ENCODE results near the gene DDX47. TPM values are rescaled to one million over a fixed set of nuclear protein-coding genes. Genes with fewer than 3 reads are reported as not detected.

DDX47 gene
- total RNA-seq, 2 donors from 2014 or later, result 36.1 to 45.0 TPM

DNA sequence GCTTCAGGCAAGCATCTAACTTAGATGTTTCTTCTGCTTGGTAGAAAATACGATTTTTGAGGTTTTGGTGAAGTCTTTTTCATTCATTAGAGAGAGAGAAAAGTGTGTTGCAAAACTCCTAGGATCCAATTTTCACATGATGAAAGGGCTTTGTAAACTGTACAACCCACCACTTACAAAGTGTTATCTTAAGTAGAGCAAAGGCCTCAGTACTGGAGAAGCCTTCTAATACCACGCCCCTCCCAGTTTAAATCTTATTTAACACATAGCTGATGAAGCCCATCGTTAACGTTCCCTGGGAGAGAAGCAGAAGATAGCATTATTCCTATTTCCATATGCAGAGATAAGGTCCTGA lies 26.8 kb upstream of the DDX47 start:
- DNase-seq, result no peak
- H3K4me3 ChIP-seq, result peak overlapping the region; percentile 62
- TF ChIP-seq, protein P1, sequence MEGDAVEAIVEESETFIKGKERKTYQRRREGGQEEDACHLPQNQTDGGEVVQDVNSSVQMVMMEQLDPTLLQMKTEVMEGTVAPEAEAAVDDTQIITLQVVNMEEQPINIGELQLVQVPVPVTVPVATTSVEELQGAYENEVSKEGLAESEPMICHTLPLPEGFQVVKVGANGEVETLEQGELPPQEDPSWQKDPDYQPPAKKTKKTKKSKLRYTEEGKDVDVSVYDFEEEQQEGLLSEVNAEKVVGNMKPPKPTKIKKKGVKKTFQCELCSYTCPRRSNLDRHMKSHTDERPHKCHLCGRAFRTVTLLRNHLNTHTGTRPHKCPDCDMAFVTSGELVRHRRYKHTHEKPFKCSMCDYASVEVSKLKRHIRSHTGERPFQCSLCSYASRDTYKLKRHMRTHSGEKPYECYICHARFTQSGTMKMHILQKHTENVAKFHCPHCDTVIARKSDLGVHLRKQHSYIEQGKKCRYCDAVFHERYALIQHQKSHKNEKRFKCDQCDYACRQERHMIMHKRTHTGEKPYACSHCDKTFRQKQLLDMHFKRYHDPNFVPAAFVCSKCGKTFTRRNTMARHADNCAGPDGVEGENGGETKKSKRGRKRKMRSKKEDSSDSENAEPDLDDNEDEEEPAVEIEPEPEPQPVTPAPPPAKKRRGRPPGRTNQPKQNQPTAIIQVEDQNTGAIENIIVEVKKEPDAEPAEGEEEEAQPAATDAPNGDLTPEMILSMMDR (IDR thresholded peaks at IDR 0.05), result no peak
- peak overlapping the region; percentile 89 for H3K27ac ChIP-seq
- peaks cover 6% of the 10 kb centered on the region for H3K4me1 ChIP-seq
- intact Hi-C loops (cut with DNase I), result loop anchor here (5.0 kb wide), 1 partner anchor 196 kb away; no protein-coding TSS in a partner anchor
- H3K36me3 ChIP-seq, result no peaks in the 10 kb centered on the region
- no peaks in the 10 kb centered on the region for H3K27me3 ChIP-seq
- no peaks in the 10 kb centered on the region for H3K9me3 ChIP-seq
- peak overlapping the region; percentile 87 to 92 for H3K9ac ChIP-seq (ENCODE audit: low read depth in 2 of 2, low read length in 2 of 2)

DNA sequence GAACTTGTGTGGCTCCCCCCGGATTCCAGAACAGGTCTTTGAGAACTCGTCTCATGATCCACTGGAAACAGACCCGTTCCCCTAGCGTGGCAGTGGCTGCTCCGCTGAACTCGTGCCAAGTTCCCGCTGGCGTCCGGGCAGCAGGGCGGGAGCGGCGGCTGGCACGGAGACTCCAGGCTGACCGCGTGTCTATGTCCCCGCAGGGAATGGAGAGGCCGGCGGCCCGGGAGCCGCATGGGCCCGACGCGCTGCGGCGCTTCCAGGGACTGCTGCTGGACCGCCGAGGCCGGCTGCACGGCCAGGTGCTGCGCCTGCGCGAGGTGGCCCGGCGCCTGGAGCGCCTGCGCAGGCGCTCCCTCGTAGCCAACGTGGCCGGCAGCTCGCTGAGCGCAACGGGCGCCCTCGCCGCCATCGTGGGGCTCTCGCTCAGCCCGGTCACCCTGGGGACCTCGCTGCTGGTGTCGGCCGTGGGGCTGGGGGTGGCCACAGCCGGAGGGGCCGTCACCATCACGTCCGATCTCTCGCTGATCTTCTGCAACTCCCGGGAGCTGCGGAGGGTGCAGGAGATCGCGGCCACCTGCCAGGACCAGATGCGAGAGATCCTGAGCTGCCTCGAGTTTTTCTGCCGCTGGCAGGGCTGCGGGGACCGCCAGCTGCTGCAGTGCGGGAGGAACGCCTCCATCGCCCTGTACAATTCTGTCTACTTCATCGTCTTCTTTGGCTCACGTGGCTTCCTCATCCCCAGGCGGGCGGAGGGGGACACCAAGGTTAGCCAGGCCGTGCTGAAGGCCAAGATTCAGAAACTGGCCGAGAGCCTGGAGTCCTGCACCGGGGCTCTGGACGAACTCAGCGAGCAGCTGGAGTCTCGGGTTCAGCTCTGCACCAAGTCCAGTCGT lies 26.2 kb upstream of the DDX47 start:
- peak; percentile 71 for DNase-seq
- Histone ChIP-seq H3K36me3 (no peaks in the 10 kb centered on the region), H3K27ac (peak overlapping the region; percentile 89), H3K9ac (ENCODE audit: low read depth in 2 of 2, low read length in 2 of 2) (peak overlapping the region; percentile 87 to 92), H3K27me3 (no peaks in the 10 kb centered on the region), H3K4me3 (peak overlapping the region; percentile 62), H3K4me1 (peaks cover 6% of the 10 kb centered on the region), H3K9me3 (no peaks in the 10 kb centered on the region)
- TF ChIP-seq, protein P1 (IDR thresholded peaks at IDR 0.05), result no peak
- intact Hi-C loops (cut with DNase I), result loop anchor here (5.0 kb wide), 1 partner anchor 195 kb away; no protein-coding TSS in a partner anchor

DNA sequence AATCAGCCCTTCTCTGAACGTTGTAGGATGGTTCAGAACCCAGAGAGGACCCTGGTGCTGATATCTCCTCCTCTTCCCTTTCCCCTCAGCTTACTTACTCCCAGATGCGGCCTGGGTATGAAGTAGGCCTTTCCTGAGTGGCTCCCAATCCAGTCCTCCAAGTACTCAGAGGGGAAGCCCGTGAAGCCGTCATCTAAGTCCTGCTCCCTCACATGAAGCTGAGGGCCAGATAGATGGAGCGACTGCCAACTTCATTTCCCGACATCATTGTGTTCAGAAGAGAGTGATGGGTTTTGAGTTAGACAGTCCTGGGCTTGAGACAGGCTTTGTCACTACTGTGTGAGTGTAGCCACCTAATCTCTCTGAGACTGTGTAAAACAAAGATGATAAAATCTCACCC lies 25.0 kb upstream of the DDX47 start:
- no peaks in the 10 kb centered on the region for H3K27me3 ChIP-seq
- DNase-seq, result no peak
- no peaks in the 10 kb centered on the region for H3K36me3 ChIP-seq
- H3K4me1 ChIP-seq, result peaks cover 6% of the 10 kb centered on the region
- TF ChIP-seq, protein P1 (IDR thresholded peaks at IDR 0.05), result no peak
- peak overlapping the region; percentile 89 for H3K27ac ChIP-seq
- no peak overlapping the region for H3K4me3 ChIP-seq
- H3K9me3 ChIP-seq, result no peaks in the 10 kb centered on the region
- intact Hi-C loops (cut with DNase I), result loop anchor here (5.0 kb wide), 1 partner anchor 194 kb away; no protein-coding TSS in a partner anchor
- peak overlapping the region in 1 of 2 donors; percentile 92 for H3K9ac ChIP-seq (ENCODE audit: low read depth in 2 of 2, low read length in 2 of 2)

DNA sequence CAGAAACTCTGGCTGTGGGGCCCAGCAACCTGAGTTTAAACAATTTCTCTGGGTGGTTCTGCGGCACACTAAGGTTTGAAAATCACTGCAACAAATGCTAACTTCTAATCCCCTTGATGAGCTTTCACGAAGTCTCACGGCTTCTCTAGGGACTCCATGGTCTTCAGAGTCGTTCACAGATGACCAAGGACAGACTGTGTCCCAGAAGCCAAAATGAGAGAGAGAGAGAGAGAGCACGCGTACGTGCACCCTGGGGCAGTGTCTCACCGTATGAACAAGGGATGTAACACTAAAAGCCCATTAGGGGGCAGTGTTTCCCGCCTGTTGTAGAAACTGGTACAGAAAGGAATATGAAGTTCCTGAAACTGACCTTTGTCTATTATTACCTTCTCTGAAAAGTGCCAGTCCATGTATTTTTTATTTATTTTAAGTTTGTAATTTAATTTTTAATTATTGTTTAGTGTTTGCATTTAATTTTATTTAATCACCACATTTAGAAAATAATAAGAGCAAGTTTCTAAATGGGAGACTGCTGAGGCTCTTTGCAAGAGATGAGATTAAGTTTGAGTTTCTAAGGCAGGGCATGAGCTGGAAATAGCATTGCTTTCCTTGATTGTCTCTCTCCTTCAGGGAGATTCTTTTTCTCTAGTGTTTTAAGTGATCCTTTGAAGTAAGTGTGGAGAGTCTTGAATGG lies 24.3 kb upstream of the DDX47 start:
- Histone ChIP-seq H3K4me3 (no peak overlapping the region), H3K9me3 (no peaks in the 10 kb centered on the region), H3K9ac (ENCODE audit: low read depth in 2 of 2, low read length in 2 of 2) (peak overlapping the region in 1 of 2 donors; percentile 92), H3K27ac (no peak overlapping the region), H3K4me1 (peaks cover 6% of the 10 kb centered on the region), H3K36me3 (no peaks in the 10 kb centered on the region), H3K27me3 (no peaks in the 10 kb centered on the region)
- peak; percentile 82 for DNase-seq
- TF ChIP-seq, protein P1 (IDR thresholded peaks at IDR 0.05), result peak; percentile 69
- intact Hi-C loops (cut with DNase I), result loop anchor here (5.0 kb wide), 1 partner anchor 193 kb away; no protein-coding TSS in a partner anchor

DNA sequence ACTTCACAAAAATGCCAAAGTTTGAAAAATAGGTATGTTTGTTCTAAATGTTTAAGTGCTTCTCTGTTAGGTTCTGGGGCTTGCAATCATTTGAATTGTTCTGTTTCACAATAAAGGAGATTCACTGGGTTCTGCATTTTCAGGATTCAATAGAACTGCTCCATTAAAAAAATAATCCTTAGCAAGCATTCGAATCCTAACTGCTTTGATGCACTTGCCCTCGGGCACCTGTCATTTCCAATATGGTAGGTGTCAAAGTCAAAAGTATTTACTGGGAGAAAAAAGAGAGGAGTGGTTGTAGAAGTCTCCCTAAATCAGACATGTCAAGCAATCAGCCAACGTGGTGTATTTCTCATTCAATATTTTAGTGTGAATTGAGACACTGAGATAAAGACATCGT lies 22.2 kb upstream of the DDX47 start:
- H3K4me1 ChIP-seq, result peaks cover 6% of the 10 kb centered on the region
- no peaks in the 10 kb centered on the region for H3K9me3 ChIP-seq
- no peaks in the 10 kb centered on the region for H3K27me3 ChIP-seq
- TF ChIP-seq, protein P1 (IDR thresholded peaks at IDR 0.05), result no peak
- no peak overlapping the region for H3K4me3 ChIP-seq
- H3K9ac ChIP-seq (ENCODE audit: low read depth in 2 of 2, low read length in 2 of 2), result no peak overlapping the region
- intact Hi-C loops (cut with DNase I), result no loop called here
- DNase-seq, result no peak
- no peaks in the 10 kb centered on the region for H3K36me3 ChIP-seq
- H3K27ac ChIP-seq, result no peak overlapping the region

Data from colonic mucosa (tissue), 4 donors.